NCI-H1048 (cell line): ENCODE measurements around the gene HBM.
"Not testable (repeated sequence)": the region's sequence is repeated elsewhere in the genome, so short reads cannot be mapped to it uniquely, and the experiment has no call there.

ENCODE experiments used
- DNase-seq: peaks from one replicate; lab custom pipeline; 2025; lab: John Stamatoyannopoulos, UW

Gene HBM, protein sequence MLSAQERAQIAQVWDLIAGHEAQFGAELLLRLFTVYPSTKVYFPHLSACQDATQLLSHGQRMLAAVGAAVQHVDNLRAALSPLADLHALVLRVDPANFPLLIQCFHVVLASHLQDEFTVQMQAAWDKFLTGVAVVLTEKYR

DNA sequence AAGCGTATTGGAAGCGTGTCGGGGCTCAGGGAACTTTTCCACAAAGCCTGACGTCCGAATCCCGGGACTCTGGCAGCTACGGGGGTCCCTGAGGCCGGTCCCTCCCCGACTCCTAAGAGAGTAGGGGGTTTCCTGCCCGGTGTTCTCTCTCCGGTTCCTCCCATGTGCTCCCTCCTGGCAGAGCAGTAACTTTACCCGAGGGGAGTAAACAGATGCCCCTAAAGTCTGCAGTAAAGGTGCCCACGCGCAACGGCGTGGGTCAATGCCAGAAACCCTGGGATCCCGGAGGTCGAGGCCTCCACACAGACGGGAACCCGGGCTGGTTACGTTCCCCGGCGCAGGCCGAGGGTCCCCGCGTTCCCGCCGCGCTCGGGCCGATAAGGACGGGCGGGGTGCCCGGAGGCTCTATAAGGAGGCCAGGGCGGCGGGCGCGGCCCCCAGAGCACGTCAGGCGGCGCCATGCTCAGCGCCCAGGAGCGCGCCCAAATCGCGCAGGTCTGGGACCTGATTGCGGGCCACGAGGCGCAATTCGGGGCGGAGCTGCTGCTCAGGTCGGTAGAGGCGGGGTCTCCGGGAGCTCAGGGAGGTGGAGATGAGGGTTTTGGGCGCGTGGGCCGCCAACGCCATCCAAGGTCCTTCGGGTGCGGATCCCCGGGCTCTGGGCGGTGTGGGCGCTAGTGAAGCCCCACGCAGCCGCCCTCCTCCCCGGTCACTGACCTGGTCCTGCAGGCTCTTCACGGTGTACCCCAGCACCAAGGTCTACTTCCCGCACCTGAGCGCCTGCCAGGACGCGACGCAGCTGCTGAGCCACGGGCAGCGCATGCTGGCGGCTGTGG, at the start of gene HBM:
HBM (plus strand) TSS at position 440 of the 836 bp plus-strand sequence; CDS start at position 460, 20 bp downstream.
- DNase-seq: no peak

DNA sequence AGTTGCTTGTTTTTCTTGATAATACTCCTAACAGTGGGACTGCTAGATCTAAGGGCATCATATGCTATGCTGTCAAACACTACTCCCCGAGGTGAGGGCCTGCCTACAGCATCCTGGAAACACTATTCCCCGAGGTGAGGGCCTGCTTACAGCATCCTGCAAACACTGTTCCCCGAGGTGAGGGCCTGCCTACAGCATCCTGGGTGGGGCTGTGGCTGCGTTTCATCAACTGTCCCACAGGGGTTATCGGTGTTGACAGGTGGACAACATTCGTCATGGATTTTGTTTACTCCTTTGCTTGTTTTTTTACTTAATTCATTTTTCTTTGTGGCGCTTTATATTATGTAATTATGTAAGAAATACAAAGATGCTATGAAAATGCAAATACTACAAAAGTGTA, 49.8 kb upstream of the HBM start:
- no peak for DNase-seq

DNA sequence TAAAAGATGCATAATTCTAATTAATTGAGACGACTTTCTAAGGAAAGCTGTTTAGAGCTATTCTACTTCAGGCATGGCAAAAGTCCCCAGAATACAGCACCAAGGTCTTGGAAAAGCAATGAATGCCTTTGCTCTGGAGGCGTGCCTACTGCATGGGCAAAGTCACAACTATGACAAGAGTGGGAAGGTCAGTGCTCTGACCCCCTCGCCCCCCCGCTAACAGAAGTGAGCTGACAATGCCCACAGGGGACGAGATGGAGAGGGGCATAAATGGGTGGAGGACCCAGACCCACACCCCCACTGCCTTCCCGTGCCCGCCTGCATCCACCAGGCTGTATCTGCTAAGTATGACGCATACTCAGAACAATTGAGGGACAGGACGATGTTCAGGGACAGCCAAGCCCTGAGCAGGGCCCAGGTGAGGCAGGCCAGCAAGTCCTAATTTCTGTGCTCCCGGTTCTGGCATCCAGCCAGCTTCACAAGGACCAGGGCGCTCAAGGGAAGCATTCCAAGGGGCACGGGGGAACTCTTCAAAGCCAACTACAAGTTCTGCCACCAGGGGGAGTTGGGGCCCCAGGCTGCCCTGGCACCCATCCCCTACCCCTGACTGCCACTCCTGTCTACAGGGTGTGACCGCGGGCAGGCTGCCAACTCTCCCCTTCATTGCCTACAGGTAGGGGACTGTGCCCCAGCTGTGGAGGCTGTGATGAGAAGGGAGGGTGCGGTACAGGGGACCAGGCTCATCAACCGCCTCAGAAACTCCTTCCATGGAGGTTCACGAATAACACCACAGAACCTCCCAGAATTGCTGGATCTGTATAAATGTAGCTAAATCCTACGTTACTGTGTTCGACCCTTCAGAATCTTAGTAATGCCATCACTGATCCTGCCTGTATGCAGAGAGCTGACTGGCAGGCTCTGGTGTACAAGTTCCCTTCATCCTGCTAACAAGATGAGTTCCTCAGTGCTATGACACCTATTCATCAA, 48.1 kb upstream of the HBM start:
- no peak for DNase-seq

DNA sequence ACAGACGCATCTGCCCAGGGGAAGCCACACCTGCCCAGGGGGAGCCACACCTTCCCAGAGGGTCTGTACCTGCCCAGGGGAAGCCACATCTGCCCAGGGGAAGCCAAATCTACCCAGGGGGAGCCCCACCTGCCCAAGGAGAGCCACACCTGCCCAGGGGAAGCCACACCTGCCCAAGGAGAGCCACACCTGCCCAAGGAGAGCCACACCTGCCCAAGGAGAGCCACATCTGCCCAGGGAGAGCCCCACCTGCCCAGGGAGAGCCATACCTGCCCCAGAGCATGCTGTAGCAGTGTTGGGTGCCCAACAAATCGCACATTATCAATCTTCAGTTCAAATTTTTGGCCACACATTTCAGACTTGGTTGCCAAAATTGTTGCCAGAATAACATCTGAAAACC, 46.9 kb upstream of the HBM start:
- DNase-seq: no peak

DNA sequence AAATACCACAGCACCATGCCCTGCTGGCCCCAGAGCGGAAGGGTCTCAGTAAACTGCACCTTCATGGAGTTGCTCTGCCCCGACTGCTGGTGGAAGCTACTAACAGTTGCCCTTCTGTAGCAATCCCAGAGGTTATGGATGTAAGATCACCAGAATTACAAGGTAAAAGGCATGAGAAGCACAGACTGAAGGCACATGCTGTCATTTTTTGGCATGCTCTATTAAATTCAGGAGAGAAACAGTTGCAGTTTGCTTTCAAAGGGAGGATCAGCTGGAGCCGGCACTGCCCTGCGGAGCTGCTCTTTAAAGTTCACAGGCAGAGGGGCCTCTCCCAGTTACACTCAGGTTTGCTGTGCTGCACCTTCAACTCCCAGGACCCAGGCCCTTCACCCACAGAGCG, 46.5 kb upstream of the HBM start:
- no peak for DNase-seq

DNA sequence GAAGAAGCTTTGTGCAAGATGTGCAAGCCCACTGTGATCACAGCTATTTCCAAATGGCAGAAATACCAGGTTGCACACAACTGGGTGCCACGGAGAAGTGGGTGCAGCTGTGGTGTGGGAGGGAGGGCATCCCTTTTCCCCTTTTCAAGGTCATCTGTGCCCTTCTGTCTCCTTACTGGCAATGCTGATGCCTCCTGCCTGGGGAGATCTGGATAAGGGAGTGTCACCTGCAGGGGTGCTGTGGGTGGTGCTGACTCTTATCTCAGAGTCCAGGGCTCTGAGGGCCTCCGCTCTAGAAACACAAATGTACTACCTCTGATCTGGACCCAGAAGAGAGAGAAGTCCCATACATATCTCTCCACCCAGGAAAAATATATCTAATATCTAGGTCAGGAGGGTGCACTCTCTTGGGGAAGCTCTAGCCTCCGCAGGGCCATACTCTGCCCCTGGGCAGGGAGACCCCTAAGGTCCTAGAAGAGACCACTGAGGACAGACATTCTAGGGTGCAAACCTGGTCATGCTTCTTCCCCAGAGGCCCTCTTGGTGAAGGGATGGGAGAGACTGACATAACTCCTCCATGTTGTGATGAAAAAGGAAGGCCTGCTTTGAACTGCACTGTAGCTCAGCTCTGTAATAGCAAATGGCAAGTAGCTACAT, 45.8 kb upstream of the HBM start:
- DNase-seq: no peak

DNA sequence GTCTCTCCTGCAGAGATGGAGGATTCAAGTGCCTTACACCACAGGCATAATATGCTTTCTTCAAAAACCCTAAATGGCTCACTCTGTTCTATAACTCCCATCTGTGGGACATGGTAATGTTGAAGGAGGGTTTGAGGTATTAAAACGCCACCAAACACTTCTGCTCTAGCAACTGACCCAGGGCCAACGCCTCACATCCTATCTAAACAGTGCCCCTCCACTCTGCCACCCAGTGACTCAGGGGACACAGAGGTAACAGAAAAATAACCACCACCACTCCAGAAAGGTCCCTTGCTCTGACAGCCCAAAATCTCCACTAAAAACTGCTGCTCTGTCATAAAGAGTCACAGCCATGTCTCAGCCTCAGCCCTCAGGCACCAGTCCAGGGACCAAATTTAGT, 45.0 kb upstream of the HBM start:
- no peak for DNase-seq

DNA sequence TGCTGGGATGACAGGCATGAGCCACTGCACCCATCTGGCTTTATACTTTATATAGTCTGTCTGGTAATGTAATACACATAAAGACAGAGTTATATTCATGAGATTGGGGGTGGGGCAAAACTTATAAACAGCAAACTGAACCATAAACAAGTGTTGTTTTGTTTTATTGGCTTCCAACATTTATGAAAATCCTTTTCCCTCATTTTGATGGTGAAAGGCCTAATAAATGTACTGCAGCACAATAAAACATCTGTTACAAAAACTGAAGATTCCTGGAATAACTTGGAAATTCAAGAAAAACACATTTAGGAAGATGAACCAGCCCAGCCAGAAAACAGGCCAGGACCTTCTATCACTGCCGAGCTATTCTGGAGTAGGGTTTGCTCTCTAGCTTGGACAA, 43.4 kb upstream of the HBM start:
- no peak for DNase-seq

DNA sequence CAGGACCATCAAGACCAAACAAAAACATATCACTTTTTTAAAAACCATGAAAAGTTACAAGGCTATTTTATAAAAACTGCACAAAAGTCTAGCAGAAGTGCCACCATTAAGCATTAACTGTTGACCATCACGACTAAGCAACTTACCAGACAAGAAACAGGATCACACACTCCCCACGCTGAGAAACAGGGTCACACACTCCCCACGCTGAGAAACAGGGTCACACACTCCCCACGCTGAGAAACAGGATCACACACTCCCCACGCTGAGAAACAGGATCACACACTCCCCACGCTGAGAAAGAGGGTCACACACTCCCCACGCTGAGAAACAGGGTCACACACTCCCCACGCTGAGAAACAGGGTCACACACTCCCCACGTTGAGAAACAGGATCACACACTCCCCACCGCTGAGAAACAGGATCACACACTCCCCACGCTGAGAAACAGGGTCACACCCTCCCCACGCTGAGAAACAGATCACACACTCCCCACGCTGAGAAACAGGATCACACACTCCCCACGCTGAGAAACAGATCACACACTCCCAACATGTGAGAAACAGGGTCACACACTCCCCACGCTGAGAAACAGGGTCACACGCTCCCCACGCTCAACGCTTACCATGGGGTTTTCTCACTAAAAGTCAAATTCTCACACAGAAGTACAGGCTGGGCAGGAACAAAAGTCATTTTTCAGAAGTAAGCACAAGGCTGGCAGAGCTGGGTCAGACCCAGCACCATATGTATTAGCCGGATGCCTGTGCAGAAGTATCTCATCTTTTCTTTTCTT, 42.0 kb upstream of the HBM start:
- not testable (repeated sequence) for DNase-seq

DNA sequence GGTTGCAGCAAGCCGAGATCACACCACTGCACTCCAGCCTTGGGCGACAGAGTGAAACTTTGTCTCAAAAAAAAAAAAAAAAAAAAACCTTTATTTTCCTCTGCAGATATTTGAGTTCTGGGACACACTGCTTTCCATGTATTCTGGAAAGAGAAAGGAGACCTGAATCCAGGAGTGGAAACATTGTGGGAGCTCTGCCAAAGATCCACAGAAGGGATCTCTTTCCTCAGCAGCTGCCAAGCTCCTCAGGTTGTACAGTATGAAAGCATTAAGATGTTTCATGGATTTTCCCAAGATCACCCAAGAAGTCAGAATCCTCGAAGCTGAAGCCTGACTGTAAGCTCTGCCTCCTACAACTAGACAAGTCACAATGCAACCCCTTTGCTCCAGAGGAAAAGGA, 40.8 kb upstream of the HBM start:
- no peak for DNase-seq

DNA sequence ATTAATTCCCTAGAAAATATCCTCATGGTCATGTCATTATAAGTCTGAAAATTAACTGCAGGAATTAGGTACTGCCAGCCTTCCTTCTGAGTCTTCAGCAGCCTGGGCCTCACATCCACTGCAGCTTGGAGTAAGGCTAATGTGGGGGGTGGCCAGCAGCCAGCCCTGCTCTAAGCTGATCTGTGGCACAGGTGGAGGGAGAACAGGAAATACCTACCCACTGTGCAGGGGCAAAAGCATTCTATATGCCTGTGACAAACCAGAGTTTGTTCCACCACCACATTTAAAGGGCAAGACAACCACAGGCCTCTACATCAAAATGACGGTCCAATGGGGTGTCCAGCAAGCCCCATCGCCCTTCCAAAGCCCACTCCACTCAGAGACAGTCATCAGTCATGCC, 36.7 kb upstream of the HBM start:
- no peak for DNase-seq

DNA sequence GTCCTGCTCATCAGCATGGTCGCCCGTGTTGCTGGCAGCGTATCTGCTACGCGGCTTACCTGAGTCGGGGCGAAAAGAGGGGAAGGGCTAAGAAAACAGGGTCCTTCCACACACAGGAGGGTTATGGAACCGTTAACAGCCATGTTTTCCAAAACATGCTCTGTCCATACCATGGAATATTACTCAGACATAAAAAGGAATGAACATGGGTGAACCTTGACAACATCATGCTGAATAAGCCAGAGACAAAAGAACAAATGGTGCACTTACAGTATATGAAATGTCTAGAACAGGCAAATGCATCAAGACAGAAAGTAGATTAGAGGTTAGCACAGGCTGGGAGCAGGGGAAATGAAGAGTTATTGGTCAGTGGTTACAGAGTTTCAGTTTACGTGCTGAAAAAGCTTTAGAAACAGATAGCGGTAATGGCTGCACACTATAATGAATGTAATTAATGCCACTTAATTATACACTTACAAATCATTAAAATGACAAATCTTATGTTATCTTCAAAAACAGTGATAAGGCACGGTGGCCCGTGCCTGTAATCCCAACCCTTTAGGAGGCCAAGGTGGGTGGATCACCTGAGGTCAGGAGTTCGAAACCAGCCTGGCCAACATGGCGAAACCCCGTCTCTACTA, 35.1 kb upstream of the HBM start:
- DNase-seq: no peak

DNA sequence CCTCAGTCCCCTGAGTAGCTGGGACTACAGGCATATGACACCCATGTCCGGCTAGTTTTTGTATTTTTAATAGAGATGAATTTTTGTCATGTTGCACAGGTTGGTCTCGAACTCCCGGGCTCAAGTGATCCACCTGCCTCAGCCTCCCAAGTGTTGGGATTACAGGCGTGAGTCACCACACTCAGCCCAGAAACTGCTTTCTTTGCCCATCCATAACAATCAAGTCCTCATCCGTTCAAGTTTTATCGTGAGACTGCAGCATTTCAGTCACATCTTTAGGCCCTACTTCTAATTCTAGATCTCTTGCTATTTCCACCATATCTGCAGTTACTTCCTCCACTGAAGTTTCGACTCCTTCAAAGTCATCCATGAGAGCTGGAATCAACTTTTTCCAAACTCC, 33.7 kb upstream of the HBM start:
- DNase-seq: no peak

DNA sequence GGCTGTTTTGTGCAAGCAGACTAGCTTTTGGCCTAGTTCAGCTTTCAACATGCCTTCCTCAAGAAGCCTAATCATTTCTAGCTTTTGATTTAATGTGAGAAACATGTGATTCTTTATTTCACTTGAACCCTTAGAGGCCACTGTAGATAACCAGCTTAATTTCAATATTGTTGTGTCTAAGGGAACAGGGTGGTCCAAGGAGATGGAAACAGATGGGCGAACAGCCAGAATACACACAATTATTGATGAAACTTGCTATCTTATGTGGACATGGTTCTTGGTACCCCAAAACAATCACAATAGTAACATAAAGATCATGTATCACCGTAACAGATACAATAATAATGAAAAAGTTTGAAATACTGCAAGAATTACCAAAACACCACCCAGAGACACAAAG, 32.1 kb upstream of the HBM start:
- DNase-seq: no peak

DNA sequence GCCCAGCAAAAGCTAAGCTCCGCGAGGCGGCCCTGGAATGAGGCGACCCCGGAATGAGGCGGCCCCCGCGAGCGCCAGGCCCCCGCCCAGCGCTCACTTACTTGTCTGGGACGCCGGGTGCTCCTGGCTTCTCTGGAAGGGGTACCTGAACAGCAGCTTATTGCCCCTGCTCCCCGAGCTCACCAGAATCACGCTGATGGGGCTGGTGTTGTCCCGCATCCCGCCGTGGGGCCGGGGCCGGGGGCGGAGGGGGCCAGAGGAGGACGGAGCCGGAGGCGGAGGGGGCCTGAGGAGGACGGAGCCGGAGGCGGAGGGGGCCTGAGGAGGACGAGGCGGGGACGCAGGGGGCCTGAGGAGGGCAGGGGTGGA, 27.7 kb upstream of the HBM start:
- no peak for DNase-seq

DNA sequence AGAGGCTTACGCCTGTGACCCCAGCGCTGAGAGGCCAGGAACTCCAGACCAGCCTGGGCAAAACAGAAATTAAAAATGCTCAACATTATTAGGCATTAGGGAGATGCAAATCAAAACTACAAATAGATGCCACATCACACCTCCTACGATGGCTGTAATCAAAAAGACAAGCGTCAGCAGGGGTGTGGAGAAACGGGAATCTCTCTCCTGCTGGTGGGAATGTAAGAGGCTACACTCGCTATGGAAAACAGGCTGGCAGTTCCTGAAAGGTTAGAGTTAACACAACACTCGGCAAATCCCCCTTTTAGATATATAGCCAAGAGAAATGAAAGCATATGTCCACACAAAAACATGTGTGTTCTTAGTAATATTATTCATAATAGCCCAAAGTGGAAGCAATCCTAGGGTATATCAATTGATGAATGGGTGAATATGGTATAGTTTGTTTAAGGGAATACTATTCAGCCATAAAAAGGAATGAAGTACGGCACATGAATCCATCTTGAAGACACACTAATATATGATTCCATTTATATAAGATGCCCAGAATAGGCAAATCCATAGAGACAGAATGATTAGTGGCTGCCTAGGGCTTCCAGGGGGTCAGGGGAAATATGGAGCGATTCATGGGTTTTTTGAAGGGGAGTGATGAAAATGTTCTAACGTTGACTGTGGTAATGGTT, 25.5 kb upstream of the HBM start:
- no peak for DNase-seq

DNA sequence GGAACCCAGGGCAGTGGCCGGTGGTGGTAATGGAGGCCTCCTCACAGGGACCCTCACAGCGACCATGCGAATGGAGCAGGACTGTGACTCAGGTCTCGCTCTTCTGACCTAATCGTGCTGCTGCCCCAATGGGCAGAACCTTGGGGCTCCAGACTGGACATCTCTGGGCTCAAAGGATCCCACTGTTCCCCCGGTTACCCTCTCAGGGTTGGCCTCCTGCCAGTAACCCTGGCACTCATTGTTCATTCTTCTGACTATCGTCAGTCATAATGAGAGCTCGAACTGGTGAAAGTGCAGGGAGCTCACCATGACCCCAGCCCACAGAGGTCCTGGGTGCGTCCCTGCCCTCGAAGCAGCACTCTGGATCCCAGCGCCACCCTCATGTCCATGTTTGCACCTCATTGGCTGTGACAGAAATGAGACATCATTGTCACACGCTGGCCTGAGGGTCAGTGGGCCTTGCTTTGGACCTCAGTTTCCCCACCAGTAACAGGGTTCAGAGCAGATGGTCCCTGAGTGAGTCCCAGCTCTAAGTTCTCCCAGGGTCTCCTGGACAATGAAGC, 23.3 kb upstream of the HBM start:
- no peak for DNase-seq

DNA sequence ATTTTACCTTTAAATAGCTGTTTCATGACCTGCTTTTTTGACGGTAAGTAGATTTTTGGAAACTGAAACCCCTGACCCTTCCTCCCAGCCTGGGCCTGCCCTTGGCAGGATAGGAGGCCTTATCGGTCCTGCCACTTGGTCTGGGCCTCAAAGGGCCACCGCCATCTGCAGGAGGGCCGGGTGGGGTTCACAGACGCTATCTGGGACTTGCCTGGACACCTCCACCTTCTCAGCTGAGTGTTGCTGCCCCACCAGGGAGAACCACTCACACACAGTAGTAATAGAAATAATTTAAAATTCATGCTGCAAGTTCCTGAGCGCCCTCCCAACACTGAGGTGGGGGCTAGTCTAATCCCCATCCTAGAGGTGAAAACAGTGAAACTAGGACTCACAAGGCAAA, 22.7 kb upstream of the HBM start:
- DNase-seq: no peak

DNA sequence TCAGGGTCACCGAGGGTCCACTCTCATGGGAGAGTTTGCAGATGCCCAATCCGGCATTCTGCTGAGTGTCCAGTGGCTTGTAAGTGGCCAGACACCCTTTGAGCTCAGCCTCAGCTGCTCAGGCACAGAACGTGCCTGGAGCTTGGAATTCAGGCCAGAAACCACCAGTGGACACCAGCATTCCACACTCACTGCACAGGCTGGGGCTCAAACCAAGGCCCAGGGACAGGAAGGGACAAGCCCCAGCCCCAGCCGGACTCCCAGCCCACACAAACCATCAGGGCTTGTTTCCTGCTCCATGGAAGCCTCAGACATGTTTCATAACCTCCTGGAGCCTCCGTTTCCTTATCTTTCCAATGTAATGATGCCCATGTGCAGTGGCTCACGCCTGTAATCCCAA, 22.3 kb upstream of the HBM start:
- no peak for DNase-seq

DNA sequence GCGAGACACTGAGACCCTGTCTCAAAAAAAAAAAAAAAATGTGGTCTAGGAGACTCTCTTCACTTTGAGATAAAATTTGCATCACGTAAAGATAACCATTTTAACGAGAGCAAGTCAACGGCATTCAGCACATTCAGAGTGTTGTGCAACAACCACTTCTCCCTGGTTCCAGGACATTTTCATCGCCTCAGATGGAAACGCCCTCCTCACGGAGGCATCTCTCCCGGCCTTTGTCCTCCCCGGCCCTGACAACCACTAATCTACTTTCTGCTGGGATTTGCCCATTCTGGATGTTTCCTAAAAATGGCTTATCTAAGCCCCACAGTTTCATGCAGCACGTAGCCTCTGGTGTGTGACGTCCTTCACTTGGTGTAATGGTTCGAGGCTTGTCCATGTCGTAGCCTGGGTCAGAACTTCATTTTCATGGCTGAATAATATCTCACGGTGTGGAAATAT, 21.0 kb upstream of the HBM start:
- DNase-seq: no peak
